K562 (cell line): ENCODE results near the gene PRSS27. TPM values are rescaled to one million over a fixed set of nuclear protein-coding genes. Genes with fewer than 3 reads are reported as not detected.

ENCODE experiments used
- FOXA3 ChIP-seq, 2 experiments: fragments of 450-650 bp in 1 of 2; sonication (generic) in 1 of 2; formaldehyde crosslinking; IDR thresholded peaks in 1 of 2; conservative IDR thresholded peaks in 1 of 2; 2 replicates each; pipeline versions ENCODE4 v1.4.0 to v1.8.0; 2020 to 2022; ENCODE audit warnings: mild to moderate bottlenecking in 2 of 2, missing genetic modification reagents in 1 of 2
- REST ChIP-seq, 2 experiments: fragments of 450-650 bp; formaldehyde crosslinking in 1 of 2; IDR thresholded peaks; 2 replicates each; pipeline versions ENCODE4 v1.4.0 to v1.6.1; 2014 to 2020; ENCODE audit warnings: mild to moderate bottlenecking in 2 of 2, borderline replicate concordance in 1 of 2, low read depth in 1 of 2
- polyA plus RNA-seq, 8 experiments: library from polyadenylated mRNA; depleted of rRNA in 4 of 8; stranded (reverse) in 5 of 8; unstranded in 3 of 8; fragments of >200 nt; fragmentation: Nextera tagmentation in 2 of 8; fragmentation: Illumina TruSeq in 1 of 8; extraction: Ambion mirVana in 2 of 8; extraction: Trizol in 1 of 8; gene quantifications; 2 replicates each; pipeline versions ENCODE4 v1.2.1 to v1.2.3, GENCODE V29; 2011 to 2014; ENCODE audit warnings: inconsistent platforms in 1 of 8, missing spikeins in 1 of 8
- total RNA-seq, 7 experiments: library from RNA; depleted of rRNA in 6 of 7; stranded (reverse); fragments of >200 nt in 6 of 7; fragmentation: Illumina TruSeq in 2 of 7; extraction: Trizol in 2 of 7; gene quantifications; 2 replicates each; pipeline versions ENCODE4 v1.2.1 to v1.2.3, GENCODE V29; 2011 to 2021; ENCODE audit warnings: low replicate concordance in 1 of 7

Gene PRSS27
- total and polyA plus RNA-seq, 9 of the 15 experiments (the other 6 are each of a cell fraction or from before 2014, with no cell fraction given), result 0.09 to 0.20 (median 0.17) TPM; not detected in 5

- TF ChIP-seq REST (IDR thresholded peaks at IDR 0.05; ENCODE audit: borderline replicate concordance), result no peak
- TF ChIP-seq REST (CRISPR knock-in tag; IDR thresholded peaks at IDR 0.05; ENCODE audit: low read depth), result peak; percentile 71; the same call in 1 of the 2 replicates
- 0 out of 4 replicates have a peak, but pooled peaks of 1 of the 2 experiments have one; percentile 12 for TF ChIP-seq FOXA3 (CRISPR knock-in tag; conservative IDR thresholded peaks at IDR 0.05 in 1 of 2, IDR thresholded peaks at IDR 0.05 in 1 of 2)
These were observed 32.2 kb upstream of the PRSS27 start, which contains the start of gene SRRM2 (continued) for GRCh38 chr16:2752035-2752849.
